ENCODE measurements around the gene WWOX.

Gene WWOX

DNA sequence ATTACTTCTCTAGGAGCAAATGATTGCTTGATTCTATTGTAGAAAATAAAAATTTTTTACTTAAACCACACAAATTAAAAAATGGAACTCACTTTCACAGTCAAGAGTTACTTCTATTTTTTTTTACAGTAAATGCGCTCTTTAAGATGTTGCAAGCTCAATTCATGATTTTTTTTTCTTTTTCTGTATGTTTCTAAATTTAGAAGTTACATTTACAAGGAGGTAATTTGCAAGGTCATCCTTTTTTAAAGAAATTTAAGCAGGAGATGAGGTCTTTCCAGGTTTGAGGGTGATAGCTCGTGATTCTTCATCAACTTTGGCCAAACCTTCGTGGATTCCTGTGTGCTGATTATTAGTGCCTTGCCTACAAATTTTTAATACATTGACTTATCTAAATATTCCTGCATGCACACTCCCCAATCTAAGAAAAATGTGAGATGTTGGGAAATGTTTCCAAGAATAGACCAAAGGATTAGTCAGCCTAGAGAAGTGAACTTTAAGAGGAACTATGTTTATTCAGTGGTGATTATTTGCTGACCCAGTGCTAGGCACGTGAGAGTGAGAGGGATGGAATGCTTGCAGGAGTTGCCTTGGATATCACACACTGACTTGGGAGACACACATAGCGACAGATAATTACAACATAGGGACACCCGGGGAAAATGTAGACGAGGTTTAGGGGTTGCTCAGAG, 1071.2 kb downstream of the WWOX start:
- Histone ChIP-seq H3K27ac (no peak overlapping the region), H3K4me3 (no peak overlapping the region)
- TF ChIP-seq, protein P1, sequence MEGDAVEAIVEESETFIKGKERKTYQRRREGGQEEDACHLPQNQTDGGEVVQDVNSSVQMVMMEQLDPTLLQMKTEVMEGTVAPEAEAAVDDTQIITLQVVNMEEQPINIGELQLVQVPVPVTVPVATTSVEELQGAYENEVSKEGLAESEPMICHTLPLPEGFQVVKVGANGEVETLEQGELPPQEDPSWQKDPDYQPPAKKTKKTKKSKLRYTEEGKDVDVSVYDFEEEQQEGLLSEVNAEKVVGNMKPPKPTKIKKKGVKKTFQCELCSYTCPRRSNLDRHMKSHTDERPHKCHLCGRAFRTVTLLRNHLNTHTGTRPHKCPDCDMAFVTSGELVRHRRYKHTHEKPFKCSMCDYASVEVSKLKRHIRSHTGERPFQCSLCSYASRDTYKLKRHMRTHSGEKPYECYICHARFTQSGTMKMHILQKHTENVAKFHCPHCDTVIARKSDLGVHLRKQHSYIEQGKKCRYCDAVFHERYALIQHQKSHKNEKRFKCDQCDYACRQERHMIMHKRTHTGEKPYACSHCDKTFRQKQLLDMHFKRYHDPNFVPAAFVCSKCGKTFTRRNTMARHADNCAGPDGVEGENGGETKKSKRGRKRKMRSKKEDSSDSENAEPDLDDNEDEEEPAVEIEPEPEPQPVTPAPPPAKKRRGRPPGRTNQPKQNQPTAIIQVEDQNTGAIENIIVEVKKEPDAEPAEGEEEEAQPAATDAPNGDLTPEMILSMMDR (IDR thresholded peaks at IDR 0.05) = no peak
- no peak for DNase-seq (ENCODE audit: low spot score)

DNA sequence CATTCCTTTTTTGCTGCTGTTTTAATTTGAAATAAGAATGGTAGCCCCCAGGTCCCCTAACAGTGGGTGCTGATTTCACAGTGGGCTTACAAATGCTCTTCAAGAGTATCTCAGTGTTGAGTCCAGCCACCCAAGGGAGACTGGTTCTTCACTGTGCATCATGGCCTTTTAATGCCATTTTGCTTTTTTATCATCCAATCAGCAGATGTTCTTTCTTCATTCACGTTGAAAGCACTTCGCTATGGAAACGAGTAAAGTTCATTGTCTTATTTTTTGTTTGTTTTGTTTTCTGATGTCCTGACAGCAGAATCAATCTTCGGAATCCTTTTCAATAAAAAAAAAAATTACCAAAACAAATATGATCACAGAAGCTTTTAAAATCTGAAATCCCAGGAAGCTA, 1072.0 kb downstream of the WWOX start:
- H3K4me3 ChIP-seq = no peak overlapping the region
- TF ChIP-seq, protein P1 (IDR thresholded peaks at IDR 0.05) = no peak
- H3K27ac ChIP-seq = no peak overlapping the region
- DNase-seq (ENCODE audit: low spot score) = no peak

DNA sequence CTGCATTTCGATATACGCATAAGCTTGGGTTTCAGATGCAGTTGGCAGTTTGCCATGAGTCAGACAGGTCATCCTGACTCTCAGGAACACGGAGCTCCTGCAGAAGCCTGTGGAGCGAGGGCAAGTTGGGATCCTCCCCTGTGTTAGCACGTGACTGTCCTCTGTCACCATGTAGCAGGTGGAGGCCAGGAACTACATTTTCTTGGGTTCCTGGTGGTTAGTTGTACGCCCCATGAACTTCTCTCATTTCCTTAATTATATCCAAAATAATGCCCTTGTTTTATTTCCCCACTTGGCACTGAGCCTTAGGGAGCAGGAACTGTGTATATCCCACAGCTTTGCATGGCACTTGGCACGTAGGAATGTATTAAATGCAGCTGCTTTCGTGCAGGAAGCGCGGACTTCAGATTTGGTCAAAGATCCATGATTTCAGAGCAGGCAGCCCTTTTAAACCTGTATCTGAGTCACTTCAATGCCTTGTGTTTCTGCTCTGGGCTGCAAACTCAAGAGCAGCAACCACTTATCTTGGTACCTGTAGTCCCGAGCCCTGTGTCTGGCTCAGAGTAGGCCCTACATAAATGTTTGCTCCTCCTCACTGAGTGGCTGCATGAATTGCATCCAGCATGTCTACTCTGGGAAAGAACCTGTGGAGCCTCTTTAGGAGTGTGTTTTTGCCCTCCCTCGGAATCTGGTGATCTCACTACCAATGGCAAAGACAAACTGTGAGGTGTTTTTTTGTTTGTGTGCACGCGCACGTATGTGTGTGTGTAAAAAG, 1072.7 kb downstream of the WWOX start:
- no peak for DNase-seq (ENCODE audit: low spot score)
- no peak overlapping the region for H3K27ac ChIP-seq
- H3K4me3 ChIP-seq = no peak overlapping the region
- TF ChIP-seq, protein P1 (IDR thresholded peaks at IDR 0.05) = no peak

DNA sequence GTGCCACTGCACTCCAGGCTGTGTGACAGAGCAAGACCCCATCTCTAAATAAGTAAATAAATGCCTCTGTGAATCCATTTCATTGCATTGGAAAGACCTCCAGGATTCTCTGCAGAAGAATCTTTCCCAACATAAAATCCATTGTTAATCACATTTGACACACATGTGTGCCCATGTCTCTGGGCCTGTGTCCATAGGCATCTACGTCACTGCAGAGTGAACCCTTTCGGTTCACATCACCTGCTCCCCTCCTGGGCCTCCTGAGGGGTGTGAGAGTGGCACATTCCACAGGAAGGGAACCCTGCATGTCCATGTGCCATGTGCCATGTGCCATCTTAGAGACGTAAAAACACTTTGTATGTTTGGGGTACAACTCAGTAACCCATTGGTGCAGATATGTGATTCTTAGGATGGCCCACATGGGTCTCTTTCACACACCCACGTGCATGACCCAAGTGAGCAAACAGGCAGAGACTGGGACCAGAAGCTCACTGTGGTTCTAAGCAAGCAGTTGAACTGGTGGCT, 1073.6 kb downstream of the WWOX start:
- Histone ChIP-seq H3K4me3 (no peak overlapping the region), H3K27ac (no peak overlapping the region)
- TF ChIP-seq, protein P1 (IDR thresholded peaks at IDR 0.05) = no peak
- no peak for DNase-seq (ENCODE audit: low spot score)

DNA sequence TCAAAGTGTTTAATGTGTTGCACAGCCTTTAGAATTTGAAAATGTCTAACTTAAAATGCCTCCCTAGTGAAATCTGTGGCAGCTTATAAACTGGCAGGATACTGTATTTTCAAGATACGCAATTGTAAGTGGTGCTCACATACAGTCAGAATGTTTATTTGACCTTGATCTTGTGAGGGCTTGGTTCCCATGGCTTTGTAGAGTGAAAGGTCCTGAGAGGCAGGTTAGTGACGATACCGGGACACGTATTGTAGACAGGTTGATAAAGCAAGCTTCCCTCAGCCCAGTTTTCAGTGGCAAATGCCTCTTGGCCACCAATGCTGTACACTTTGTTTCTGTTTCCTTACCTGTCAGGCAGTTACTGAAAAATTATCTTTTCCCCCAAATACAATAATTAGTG, 1074.5 kb downstream of the WWOX start:
- no peak for DNase-seq (ENCODE audit: low spot score)
- TF ChIP-seq, protein P1 (IDR thresholded peaks at IDR 0.05) = no peak
- H3K4me3 ChIP-seq = no peak overlapping the region
- no peak overlapping the region for H3K27ac ChIP-seq

DNA sequence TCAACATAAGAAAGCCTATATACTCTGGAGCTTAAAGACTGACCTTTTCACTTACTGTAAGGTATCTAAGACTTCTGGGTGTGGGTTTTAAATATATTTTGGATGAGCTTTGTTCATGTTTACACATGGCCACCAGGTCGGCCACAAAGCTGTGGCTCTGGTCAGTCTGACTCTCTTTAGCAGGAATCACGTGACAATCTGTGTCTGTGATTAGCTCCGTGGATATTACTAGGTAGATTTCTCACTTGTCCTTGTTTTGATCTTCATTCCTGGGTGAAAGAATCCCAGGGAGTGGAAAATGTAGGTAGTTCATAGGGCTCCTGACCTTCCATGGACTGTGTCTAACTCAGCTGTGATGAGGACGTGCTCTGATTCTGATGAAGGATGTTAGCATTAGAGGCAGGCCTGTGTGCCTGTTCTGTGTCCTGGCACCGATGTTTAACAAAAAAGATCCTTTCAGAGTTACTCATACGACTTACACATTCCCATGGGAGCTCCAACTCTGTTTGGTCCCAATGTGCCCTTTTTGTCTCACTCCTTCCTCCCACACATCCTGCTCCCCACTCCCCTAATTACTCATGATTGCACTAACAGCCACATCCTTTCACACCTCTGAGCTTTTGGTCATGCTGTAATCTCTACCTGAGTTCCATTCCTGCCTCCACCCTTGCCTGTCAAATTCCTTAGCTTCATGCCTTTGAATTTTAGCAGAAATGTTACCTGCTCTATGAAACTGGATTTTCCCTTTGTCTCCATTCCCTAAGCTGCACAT, 1076.0 kb downstream of the WWOX start:
- no peak overlapping the region for H3K27ac ChIP-seq
- H3K4me3 ChIP-seq = no peak overlapping the region
- TF ChIP-seq, protein P1 (IDR thresholded peaks at IDR 0.05) = no peak
- no peak for DNase-seq (ENCODE audit: low spot score)

Data from coronary artery (tissue), 2 donors.